ENCODE data around the gene DNAJC5. TPM values are rescaled to one million over a fixed set of nuclear protein-coding genes. Genes with fewer than 3 reads are reported as not detected.
"Not testable (repeated sequence)": the region's sequence is repeated elsewhere in the genome, so short reads cannot be mapped to it uniquely, and the experiment has no call there.

DNAJC5 gene
- total and polyA plus RNA-seq, 10 donors = 12.7 to 83.1 (median 58.6) TPM

DNA sequence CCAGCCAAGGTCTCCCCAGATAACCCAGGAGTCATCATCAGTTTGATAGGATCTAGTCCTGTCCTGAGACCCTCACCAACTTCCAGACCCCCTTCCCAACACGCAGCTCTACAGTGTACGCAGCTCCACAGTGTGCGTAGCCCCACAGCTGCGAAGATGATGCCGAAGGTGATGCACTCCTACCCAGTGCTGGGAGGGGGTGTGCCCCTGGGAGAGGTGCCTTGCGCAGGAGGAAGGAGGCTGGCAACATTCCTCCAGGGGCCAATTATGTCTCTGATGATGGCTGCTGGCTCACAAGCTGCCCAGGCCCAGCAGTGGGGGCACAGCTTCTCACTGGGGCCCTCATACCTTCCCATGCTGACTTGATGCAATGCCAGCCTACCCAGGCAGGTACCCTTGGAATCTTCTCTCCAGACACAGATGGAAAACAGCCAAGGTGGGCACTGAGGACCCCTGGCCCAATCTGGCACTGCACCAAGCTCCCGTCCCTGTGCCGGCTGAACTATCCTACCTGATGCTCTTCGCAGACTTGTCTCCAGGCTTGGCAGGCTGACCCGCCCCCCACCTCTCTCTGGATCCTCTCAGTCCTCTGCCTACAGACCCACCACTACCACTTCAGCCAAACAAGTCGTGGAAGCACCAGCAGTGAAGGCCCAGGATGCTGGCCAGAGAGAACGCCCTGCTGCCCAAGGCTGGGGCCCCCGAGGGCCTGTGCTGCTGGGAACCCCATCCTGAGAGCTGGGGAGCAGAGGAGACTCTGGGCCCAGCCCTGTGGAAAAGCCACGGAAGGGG, 73.4 kb downstream of the DNAJC5 start:
- no peak for TF ChIP-seq POLR2AphosphoS5 (IDR thresholded peaks at IDR 0.05)
- intact Hi-C loops (cut with DNase I; ENCODE audit: low total_unique reads) = no loop called here
- peaks cover 0 to 3% (median 0%) of the 10 kb centered on the region in 7 donors for H3K27me3 ChIP-seq (replicated peaks in 1 of 7)
- peak overlapping the region in 6 of 8 donors; percentile 50 to 78 (median 55) for H3K4me3 ChIP-seq
- peak overlapping the region in 7 of 8 donors; percentile 15 to 73 (median 69) for H3K27ac ChIP-seq
- H3K9me3 ChIP-seq = peaks cover 0 to 7% (median 0%) of the 10 kb centered on the region in 8 donors
- DNase-seq = peak; percentile 77
- H3K4me1 ChIP-seq = peaks cover 11 to 52% (median 30%) of the 10 kb centered on the region in 6 donors
- H3K36me3 ChIP-seq = peaks cover 0 to 38% (median 20%) of the 10 kb centered on the region in 6 donors
- 68 to 79% (median 76%) methylated on average over 12 to 14 of the region's 14 CpGs for WGBS, 5 donors

DNA sequence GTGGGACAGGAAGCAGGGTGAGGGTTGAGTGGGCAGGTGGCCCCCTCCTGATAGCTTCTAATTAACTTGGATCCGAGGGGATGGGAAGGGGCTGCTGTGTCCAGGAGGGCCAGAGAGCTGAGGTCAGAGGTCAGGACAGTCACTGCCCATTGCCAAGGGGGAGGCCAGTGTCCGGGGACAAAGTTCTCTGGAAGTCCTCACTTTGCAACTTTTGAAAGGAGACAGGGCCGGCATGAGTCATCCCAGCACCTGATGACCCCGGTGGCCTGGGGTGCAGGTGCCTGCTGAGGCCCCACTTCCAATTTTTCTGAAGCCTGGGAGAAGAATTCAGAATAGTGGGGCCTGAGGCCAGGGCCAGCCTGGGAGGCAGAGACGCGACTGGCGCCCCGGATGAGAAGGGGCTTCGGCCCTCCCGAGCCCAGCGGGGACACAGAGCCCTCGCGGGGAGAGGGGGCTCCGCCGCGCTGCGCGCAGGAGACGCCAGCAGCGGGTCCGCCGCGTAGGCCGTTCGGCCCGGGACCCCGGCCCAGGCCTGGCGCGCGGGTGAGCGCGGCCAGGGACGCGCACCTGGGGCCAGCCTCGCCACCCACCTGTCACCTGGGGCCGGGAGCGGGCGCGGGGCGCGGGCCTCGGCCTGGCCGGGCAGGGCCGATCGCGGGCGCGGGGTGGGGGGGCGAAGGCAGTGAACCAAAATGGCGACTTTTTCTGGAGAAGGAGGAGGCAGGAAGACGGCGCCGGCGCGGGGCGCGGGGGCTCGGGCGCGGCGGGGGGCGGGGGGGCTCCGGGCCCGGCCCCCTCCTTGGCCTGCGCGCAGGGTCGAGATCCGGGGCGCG, 74.2 kb downstream of the DNAJC5 start:
- DNase-seq = peak; percentile 84
- intact Hi-C loops (cut with DNase I; ENCODE audit: low total_unique reads) = no loop called here
- peaks cover 0 to 30% (median 12%) of the 10 kb centered on the region in 6 donors for H3K36me3 ChIP-seq
- peaks cover 0 to 3% (median 0%) of the 10 kb centered on the region in 7 donors for H3K27me3 ChIP-seq (replicated peaks in 1 of 7)
- H3K27ac ChIP-seq = peak overlapping the region in 7 of 8 donors; percentile 15 to 73 (median 69)
- peaks cover 16 to 60% (median 38%) of the 10 kb centered on the region in 6 donors for H3K4me1 ChIP-seq
- WGBS, 5 donors = 1 to 9% (median 2%) methylated on average over 16 to 70 of the region's 70 CpGs
- TF ChIP-seq POLR2AphosphoS5 (IDR thresholded peaks at IDR 0.05) = no peak
- no peak for TF ChIP-seq POLR2A (IDR thresholded peaks at IDR 0.05)
- TF ChIP-seq CTCF (IDR thresholded peaks at IDR 0.05 in 8 of 11, conservative IDR thresholded peaks at IDR 0.05 in 3 of 11) = no peak
- H3K9me3 ChIP-seq = peaks cover 0 to 7% (median 0%) of the 10 kb centered on the region in 8 donors
- peak overlapping the region; percentile 39 to 78 (median 52) for H3K4me3 ChIP-seq

DNA sequence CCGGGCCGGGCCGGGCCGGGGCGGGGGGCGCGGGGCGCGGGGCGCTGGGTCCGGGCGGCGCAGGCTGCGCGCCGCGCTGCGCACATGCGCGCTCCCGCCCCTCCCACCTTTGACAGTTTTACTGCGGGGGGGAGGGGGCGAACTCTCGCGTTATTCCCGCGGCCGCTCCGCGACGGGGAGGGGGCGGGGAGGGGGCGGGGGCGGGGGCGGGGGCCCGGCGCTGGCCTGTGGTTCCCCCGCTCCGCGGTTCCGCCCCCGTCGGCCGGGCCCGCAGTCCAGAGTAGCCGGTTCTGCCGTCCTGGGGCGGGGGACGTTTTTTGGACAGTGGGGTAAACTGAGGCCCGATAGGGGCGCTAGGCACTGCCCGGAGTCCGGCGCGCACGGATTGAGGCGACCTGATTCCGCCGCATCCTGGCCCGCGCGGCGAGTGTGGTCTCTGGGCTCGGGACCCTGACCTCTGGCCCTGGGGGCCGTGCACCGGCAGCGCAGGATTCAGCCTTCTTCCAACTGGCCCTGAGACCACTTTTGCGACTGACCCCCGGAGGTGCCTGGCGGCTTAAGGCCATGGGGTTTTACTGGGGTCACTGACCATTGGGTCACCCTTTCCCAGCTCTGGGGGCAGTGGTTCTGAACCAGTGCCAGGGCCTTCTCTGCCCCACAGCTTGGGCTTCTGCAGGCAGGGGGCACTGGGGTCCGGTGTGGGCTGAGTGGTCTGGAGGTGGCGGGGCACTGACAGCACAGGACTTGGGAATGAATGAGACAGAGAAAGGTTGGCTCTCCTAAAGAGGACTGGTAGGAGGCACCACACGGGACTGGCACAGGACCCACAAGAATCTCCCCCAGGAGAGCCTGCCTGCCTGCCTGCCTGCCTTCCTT, 75.2 kb downstream of the DNAJC5 start, which contains the start of gene ZNF512B:
ZNF512B (minus strand) TSS at position 93 of the 876 bp plus-strand sequence. CDS start 1,980 bp downstream, outside the sequence.
- H3K4me1 ChIP-seq = peaks cover 16 to 64% (median 40%) of the 10 kb centered on the region in 6 donors
- H3K27me3 ChIP-seq (replicated peaks in 1 of 7) = peaks cover 0 to 3% (median 0%) of the 10 kb centered on the region in 7 donors
- H3K27ac ChIP-seq = peak within 1 kb of the TSS in 7 of 8 donors; percentile 15 to 73 (median 69)
- TF ChIP-seq POLR2A (IDR thresholded peaks at IDR 0.05) = no peak
- TF ChIP-seq POLR2AphosphoS5 (IDR thresholded peaks at IDR 0.05) = peak in 2 of 3 donors; percentile 40 to 44
- peaks cover 0 to 31% (median 8%) of the 10 kb centered on the region in 6 donors for H3K36me3 ChIP-seq
- 4 to 11% (median 9%) methylated on average over 19 to 68 of the region's 73 CpGs for WGBS, 5 donors
- peak within 1 kb of the TSS; percentile 39 to 78 (median 52) for H3K4me3 ChIP-seq
- DNase-seq = peak; percentile 82
- intact Hi-C loops (cut with DNase I; ENCODE audit: low total_unique reads) = loop anchor here (5.0 kb wide), 1 partner anchor 433 kb away; the partner anchor contains the start of gene PTK6
- H3K9me3 ChIP-seq = peaks cover 0 to 7% (median 0%) of the 10 kb centered on the region in 8 donors

GRCh38 chr20:63970714-63971431, 75.9 kb downstream of the DNAJC5 start:
- intact Hi-C loops (cut with DNase I; ENCODE audit: low total_unique reads) = loop anchor here (5.0 kb wide), 1 partner anchor 434 kb away; the partner anchor contains the start of gene PTK6
- 89 to 97% (median 92%) methylated on average over 5 of the region's 5 CpGs for whole genome bisulfite sequencing, 5 donors
- DNase-seq = no peak
- peak overlapping the region in 3 of 8 donors; percentile 46 to 73 (median 58) for H3K27ac ChIP-seq
- H3K4me3 ChIP-seq = peak overlapping the region in 1 of 8 donors; percentile 78
- H3K36me3 ChIP-seq = peaks cover 0 to 39% (median 11%) of the 10 kb centered on the region in 6 donors
- no peak for TF ChIP-seq POLR2AphosphoS5 (IDR thresholded peaks at IDR 0.05)
- TF ChIP-seq CTCF (IDR thresholded peaks at IDR 0.05 in 8 of 11, conservative IDR thresholded peaks at IDR 0.05 in 3 of 11) = no peak
- no peak for TF ChIP-seq POLR2A (IDR thresholded peaks at IDR 0.05)
- peaks cover 16 to 64% (median 40%) of the 10 kb centered on the region in 6 donors for H3K4me1 ChIP-seq
- H3K9me3 ChIP-seq = peaks cover 0 to 7% (median 0%) of the 10 kb centered on the region in 8 donors
- peaks cover 0 to 3% (median 0%) of the 10 kb centered on the region in 7 donors for H3K27me3 ChIP-seq (replicated peaks in 1 of 7)

DNA sequence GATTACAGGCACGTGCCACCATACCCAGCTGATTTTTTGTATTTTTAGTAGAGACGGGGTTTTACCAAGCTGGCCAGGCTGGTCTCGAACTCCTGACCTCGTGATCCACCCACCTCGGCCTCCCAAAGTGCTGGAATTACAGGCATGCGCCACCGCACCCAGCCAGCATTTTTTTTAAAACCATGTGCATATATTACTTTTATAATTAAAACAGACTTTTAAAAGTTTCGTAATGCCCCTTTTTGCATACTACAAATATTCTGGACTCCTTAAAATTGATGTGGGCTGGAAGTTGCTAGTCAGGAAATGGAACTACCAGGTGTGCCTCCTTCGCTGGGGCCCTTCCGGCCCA, 77.0 kb downstream of the DNAJC5 start:
- Histone ChIP-seq H3K27ac (peak overlapping the region in 7 of 8 donors; percentile 26 to 68 (median 54)), H3K36me3 (peaks cover 0 to 33% (median 3%) of the 10 kb centered on the region in 6 donors), H3K4me1 (peaks cover 16 to 67% (median 40%) of the 10 kb centered on the region in 6 donors)
- intact Hi-C loops (cut with DNase I; ENCODE audit: low total_unique reads) = loop anchor here (2.0 to 5.0 kb wide), 2 partner anchors 63 to 435 kb away; partner anchors contain the start of gene PTK6
- not testable (repeated sequence) for H3K27me3 ChIP-seq (replicated peaks in 1 of 7); DNase-seq; H3K9me3 ChIP-seq; H3K4me3 ChIP-seq
- 62 to 74% (median 67%) methylated on average over 10 of the region's 10 CpGs for WGBS, 5 donors
